Breast epithelium (tissue), 3 donors: ENCODE results near the gene CEP68.

ENCODE experiments used
- CTCF ChIP-seq, 3 donors: fragments of 450-650 bp; IDR thresholded peaks; one replicate each; pipeline ENCODE4 v1.5.1; 2016 to 2017; ENCODE audit warnings: antibody characterized with exemption in 3 of 3, mild to moderate bottlenecking in 3 of 3, moderate library complexity in 3 of 3
- POLR2A ChIP-seq: fragments of 450-650 bp; IDR thresholded peaks from one replicate; pipeline ENCODE4 v1.6.1; 2016; ENCODE audit warnings: antibody characterized with exemption, mild to moderate bottlenecking, moderate library complexity

- no peak for TF ChIP-seq CTCF (IDR thresholded peaks at IDR 0.05)
- no peak for TF ChIP-seq POLR2A
Measured at GRCh38 chr2:65057054-65057375, 799 bp downstream of the CEP68 start.
